ENCODE results near the gene SOD1.

SOD1 gene

GRCh38 chr21:31677047-31677446, 17.6 kb downstream of the SOD1 start:
- no peak overlapping the region for H3K9ac ChIP-seq
- no peaks in the 10 kb centered on the region for H3K27me3 ChIP-seq (ENCODE audit: insufficient read depth, low read depth)
- H4K20me1 ChIP-seq (ENCODE audit: insufficient read depth), result no peaks in the 10 kb centered on the region
- H3K27ac ChIP-seq, result no peak overlapping the region
- no peak overlapping the region for H2AFZ ChIP-seq (ENCODE audit: low read depth)
- H3K4me2 ChIP-seq, result no peak overlapping the region
- no peaks in the 10 kb centered on the region for H3K36me3 ChIP-seq (ENCODE audit: insufficient read depth)
- no peak for TF ChIP-seq CTCF (conservative IDR thresholded peaks at IDR 0.05; ENCODE audit: low read depth, low read length)
- no peak overlapping the region for H3K4me3 ChIP-seq (IDR thresholded peaks at IDR 0.05; ENCODE audit: insufficient read depth, low read depth, low read length)
- no peaks in the 10 kb centered on the region for H3K79me2 ChIP-seq (ENCODE audit: insufficient read depth, low read depth)
- no peaks in the 10 kb centered on the region for H3K4me1 ChIP-seq (ENCODE audit: low read depth, poor library complexity, severe bottlenecking)

GRCh38 chr21:31678478-31678877, 19.0 kb downstream of the SOD1 start:
- Histone ChIP-seq H3K79me2 (ENCODE audit: insufficient read depth, low read depth) (no peaks in the 10 kb centered on the region), H2AFZ (ENCODE audit: low read depth) (no peak overlapping the region), H3K36me3 (ENCODE audit: insufficient read depth) (0 out of 2 replicates have a peak, but pooled peaks cover 3% of the 10 kb centered on the region)

GRCh38 chr21:31682620-31683019, 23.1 kb downstream of the SOD1 start:
- Histone ChIP-seq H3K79me2 (ENCODE audit: insufficient read depth, low read depth) (no peaks in the 10 kb centered on the region), H3K36me3 (ENCODE audit: insufficient read depth) (peaks cover 16% of the 10 kb centered on the region; the same call in 1 of the 2 replicates), H3K4me3 (IDR thresholded peaks at IDR 0.05; ENCODE audit: insufficient read depth, low read depth, low read length) (no peak overlapping the region), H3K9ac (no peak overlapping the region), H2AFZ (ENCODE audit: low read depth) (no peak overlapping the region), H3K4me1 (ENCODE audit: low read depth, poor library complexity, severe bottlenecking) (no peaks in the 10 kb centered on the region), H3K27me3 (ENCODE audit: insufficient read depth, low read depth) (no peaks in the 10 kb centered on the region), H3K27ac (no peak overlapping the region), H3K4me2 (no peak overlapping the region), H4K20me1 (ENCODE audit: insufficient read depth) (no peaks in the 10 kb centered on the region)
- TF ChIP-seq CTCF (conservative IDR thresholded peaks at IDR 0.05; ENCODE audit: low read depth, low read length), result no peak

More at GRCh38 chr21:31678478-31678877, 19.0 kb downstream of the SOD1 start:
- H3K27me3 ChIP-seq (ENCODE audit: insufficient read depth, low read depth), result no peaks in the 10 kb centered on the region
- H3K4me2 ChIP-seq, result no peak overlapping the region
- no peak for TF ChIP-seq CTCF (conservative IDR thresholded peaks at IDR 0.05; ENCODE audit: low read depth, low read length)
- no peak overlapping the region for H3K27ac ChIP-seq
- no peaks in the 10 kb centered on the region for H4K20me1 ChIP-seq (ENCODE audit: insufficient read depth)
- no peak overlapping the region for H3K9ac ChIP-seq
- no peaks in the 10 kb centered on the region for H3K4me1 ChIP-seq (ENCODE audit: low read depth, poor library complexity, severe bottlenecking)
- no peak overlapping the region for H3K4me3 ChIP-seq (IDR thresholded peaks at IDR 0.05; ENCODE audit: insufficient read depth, low read depth, low read length)

- no peak for TF ChIP-seq CTCF (conservative IDR thresholded peaks at IDR 0.05; ENCODE audit: low read depth, low read length)
Observed at GRCh38 chr21:31683029-31683428, 23.5 kb downstream of the SOD1 start.

More at GRCh38 chr21:31683029-31683428, 23.5 kb downstream of the SOD1 start:
- Histone ChIP-seq H2AFZ (ENCODE audit: low read depth) (no peak overlapping the region), H3K36me3 (ENCODE audit: insufficient read depth) (peaks cover 16% of the 10 kb centered on the region; the same call in 1 of the 2 replicates), H3K9ac (no peak overlapping the region), H3K27me3 (ENCODE audit: insufficient read depth, low read depth) (no peaks in the 10 kb centered on the region), H4K20me1 (ENCODE audit: insufficient read depth) (no peaks in the 10 kb centered on the region), H3K4me3 (IDR thresholded peaks at IDR 0.05; ENCODE audit: insufficient read depth, low read depth, low read length) (no peak overlapping the region), H3K4me2 (no peak overlapping the region), H3K79me2 (ENCODE audit: insufficient read depth, low read depth) (no peaks in the 10 kb centered on the region), H3K27ac (no peak overlapping the region), H3K4me1 (ENCODE audit: low read depth, poor library complexity, severe bottlenecking) (no peaks in the 10 kb centered on the region)
